A172 (cell line): Measurements from ENCODE around the gene SEMG2. TPM values are rescaled to one million over a fixed set of nuclear protein-coding genes. Genes with fewer than 3 reads are reported as not detected.

Source experiments
- total RNA-seq: library from RNA; depleted of rRNA; stranded (reverse); fragments of >200 nt; shearing (Covaris generic); gene quantifications from 2 replicates; pipeline ENCODE4 v1.2.3, GENCODE V29; 2014; rRNA removed

Gene SEMG2
- total RNA-seq, 1 experiment from 2014 or later = not detected

Other genes starting within 250 kb of the SEMG2 start
- not detected in 2 replicates for gene KCNS1, start 120.2 kb upstream of the SEMG2 start, total RNA-seq
- gene WFDC5, start 106.2 kb upstream of the SEMG2 start, total RNA-seq = not detected in 2 replicates
- gene WFDC12, start 96.9 kb upstream of the SEMG2 start, total RNA-seq = not detected in 2 replicates
- not detected in 2 replicates for gene PI3, start 46.5 kb upstream of the SEMG2 start, total RNA-seq
- not detected in 2 replicates for gene SEMG1, start 14.3 kb upstream of the SEMG2 start, total RNA-seq
- 0.33 TPM in 1 of 2 replicates, not detected in the other for gene SLPI, start 33.2 kb downstream of the SEMG2 start, total RNA-seq
- not detected in 2 replicates for gene RBPJL, start 85.5 kb downstream of the SEMG2 start, total RNA-seq
- not detected in 2 replicates for gene MATN4, start 86.9 kb downstream of the SEMG2 start, total RNA-seq
- 42.4 and 43.9 TPM in 2 replicates for gene SDC4, start 127.1 kb downstream of the SEMG2 start, total RNA-seq
- gene SYS1, start 141.8 kb downstream of the SEMG2 start, total RNA-seq = 14.5 and 18.6 TPM in 2 replicates
- not detected in 2 replicates for gene TP53TG5, start 157.0 kb downstream of the SEMG2 start, total RNA-seq
- gene DBNDD2, start 186.9 kb downstream of the SEMG2 start, total RNA-seq = 1.7 and 7.0 TPM in 2 replicates
- gene PIGT, start 194.8 kb downstream of the SEMG2 start, total RNA-seq = 78.8 and 86.0 TPM in 2 replicates
- not detected in 2 replicates for gene WFDC2, start 248.4 kb downstream of the SEMG2 start, total RNA-seq